HG03520 (cell line): ENCODE measurements around the gene SHLD3.
"Not testable (repeated sequence)": the region's sequence is repeated elsewhere in the genome, so short reads cannot be mapped to it uniquely, and the experiment has no call there.

Experiments used
- ATAC-seq: cut with Tn5 transposase; IDR thresholded peaks from one replicate; pipeline ENCODE4 v1.9.1; 2021; ENCODE audit warnings: mild to moderate bottlenecking, moderate library complexity; ENCODE audit not compliant: unreplicated experiment

Gene SHLD3

GRCh38 chr5:65624571-65625555 lies at the start of gene SHLD3, which contains the start of gene TRAPPC13:
TSS of gene SHLD3 (plus strand) at chr5:65625027. CDS start at chr5:65629588, 4,561 bp downstream.
TSS of gene TRAPPC13 (plus strand) at chr5:65625027. CDS start at chr5:65625061, 34 bp downstream.
- peak; percentile 69 for ATAC-seq

DNA sequence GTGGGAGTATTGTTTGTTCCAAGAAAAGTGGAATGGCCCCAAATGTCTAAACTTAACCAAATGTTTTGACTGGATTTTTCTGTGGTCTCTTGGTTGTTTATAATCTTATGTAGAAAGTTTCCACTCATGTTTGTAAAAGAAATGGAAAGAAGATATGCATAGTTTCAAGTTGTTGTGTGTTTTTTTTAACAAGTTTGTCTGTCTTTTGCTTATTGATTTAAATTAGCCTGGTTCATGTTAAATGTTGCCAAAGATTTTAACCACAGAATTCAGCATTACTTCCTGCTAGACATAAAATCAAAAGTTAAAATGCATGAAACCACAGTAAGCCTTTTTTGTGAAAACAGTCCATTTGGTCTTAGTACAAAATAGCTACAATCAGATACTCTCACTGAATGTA lies 47.7 kb upstream of the SHLD3 start:
- no peak for ATAC-seq

DNA sequence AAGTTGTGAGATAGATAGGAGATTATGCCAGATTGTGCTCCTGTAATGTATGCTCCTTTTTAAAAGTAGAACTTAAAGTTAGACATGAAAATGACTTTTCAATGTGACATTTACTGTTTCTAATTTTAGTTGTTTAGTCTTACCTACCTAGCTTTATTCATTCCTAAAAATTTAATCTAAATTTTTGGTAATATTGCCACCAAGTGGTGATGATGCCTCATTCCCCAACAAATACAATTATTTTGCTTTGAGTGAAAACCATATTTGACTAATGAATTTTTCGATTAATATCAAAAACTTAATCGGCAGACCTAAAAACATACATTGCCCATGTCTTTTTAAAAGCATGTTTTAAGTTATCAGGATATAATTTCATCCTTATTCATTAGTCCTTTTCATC lies 36.1 kb upstream of the SHLD3 start:
- ATAC-seq: no peak

DNA sequence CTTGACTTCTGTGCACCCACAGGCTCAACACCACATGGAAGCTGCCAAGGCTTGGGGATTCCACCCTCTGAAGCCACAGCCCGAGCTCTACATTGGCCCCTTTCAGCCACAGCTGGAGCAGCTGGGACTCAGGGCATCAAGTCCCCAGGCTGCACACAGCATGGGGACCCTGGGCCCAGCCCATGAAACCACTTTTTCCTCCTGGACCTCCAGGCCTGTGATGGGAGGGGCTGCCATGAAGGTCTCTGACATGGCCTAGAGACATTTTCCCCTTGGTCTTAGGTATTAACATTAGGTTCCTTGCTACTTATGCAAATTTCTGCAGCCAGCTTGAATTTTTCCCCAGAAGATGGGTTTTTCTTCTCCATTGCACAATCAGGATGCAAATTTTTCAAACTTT lies 23.1 kb upstream of the SHLD3 start:
- not testable (repeated sequence) for ATAC-seq

DNA sequence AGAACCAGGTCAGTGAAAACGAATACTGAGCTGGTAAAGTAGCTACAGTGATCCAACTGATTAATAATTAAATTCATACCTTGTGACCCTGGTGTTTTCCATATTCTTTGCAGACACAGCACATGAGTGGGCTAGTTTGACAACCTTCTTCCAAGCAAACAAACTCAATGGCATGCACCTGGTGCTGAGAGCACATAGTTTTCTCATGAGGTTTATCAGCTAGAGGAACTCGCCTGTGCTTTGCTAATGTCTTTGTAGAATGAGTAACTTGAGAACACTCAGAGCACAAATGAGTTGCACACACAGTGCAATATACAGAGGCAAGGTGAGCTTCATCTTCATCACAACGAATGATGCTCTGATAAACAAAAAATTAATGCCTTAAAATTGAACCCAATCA lies 13.3 kb upstream of the SHLD3 start:
- no peak for ATAC-seq

GRCh38 chr5:65612298-65612907 lies 12.4 kb upstream of the SHLD3 start:
- no peak for ATAC-seq

- no peak for ATAC-seq
Observed at GRCh38 chr5:65620021-65620420, 4.8 kb upstream of the SHLD3 start.

- not testable (repeated sequence) for ATAC-seq
Observed at GRCh38 chr5:65621961-65622360, 2.9 kb upstream of the SHLD3 start.

GRCh38 chr5:65623482-65623881 lies 1.3 kb upstream of the SHLD3 start:
- no peak for ATAC-seq

DNA sequence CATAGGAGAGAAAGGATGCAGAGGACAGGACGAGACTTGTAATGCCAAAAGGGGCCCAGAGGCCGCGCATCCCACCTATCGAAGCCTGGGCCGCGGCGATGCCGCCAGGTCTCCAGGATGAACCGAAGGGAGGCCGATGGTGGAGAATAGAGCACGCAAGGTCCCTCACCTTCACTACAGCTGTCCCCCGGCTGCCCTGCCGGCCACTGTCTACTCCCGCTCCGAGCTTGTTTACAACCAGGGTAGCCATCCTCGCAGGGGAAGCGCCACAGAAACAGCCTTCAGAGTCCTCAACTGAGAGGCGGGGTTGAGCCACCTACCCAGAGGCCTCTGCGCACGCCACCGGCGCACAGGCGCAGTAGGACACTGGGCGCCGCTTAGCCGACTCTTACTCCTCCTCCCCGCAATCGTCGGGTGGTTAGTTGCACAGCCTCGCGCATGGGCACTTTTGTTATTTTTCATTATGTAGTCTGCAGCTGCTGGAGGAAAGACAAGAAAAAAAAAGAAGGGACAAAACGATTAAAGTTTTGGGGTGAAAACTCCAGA lies 729 bp upstream of the SHLD3 start, which contains the start of gene TRIM23:
TSS of gene TRIM23 (minus strand) at position 309 of the 546 bp plus-strand sequence. CDS start at position 250, 59 bp downstream.
- ATAC-seq: peak; percentile 92

GRCh38 chr5:65625743-65626142 lies 916 bp downstream of the SHLD3 start:
- no peak for ATAC-seq

DNA sequence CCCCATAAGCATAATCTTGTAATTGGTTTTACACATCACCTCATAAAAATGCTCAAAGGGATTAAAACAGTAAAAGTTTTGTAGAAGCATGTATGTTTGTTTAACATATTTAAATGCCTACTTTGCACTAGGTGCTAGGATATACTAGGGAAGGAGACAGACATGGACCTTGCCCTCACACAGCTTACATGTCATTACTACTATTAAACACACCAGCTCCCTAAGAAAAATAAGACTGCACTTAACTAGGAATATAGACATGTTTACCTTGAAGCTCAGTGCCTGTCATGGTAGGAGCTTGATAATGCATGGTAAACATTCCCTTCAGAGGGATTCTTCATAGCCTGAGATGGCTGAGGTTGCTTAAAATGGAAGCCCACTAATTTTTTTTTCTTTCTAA lies 6.2 kb downstream of the SHLD3 start:
- ATAC-seq: no peak

GRCh38 chr5:65640240-65640639 lies 15.4 kb downstream of the SHLD3 start:
- ATAC-seq: no peak

DNA sequence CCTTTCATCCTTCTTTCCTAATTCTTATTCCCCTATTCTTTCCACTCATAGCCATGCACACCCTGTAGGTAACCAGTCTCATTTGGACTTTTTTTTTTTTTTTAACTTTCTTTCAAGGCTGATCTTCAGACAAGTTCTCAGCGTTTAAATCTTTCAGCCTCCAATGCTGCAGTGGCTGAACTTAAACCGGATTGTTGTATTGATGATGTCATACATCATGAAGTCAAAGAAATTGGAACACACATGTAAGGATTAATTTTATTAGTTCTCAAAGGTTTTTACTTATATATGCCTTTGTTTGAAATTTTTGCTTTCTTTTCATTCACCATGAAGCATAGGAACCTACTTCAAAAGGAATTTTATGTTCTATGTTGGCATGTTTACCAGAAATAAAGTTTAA lies 22.1 kb downstream of the SHLD3 start:
- ATAC-seq: no peak

- no peak for ATAC-seq
Observed at GRCh38 chr5:65647941-65648340, 23.1 kb downstream of the SHLD3 start.

- ATAC-seq: no peak
Observed at GRCh38 chr5:65651144-65651543, 26.3 kb downstream of the SHLD3 start.

DNA sequence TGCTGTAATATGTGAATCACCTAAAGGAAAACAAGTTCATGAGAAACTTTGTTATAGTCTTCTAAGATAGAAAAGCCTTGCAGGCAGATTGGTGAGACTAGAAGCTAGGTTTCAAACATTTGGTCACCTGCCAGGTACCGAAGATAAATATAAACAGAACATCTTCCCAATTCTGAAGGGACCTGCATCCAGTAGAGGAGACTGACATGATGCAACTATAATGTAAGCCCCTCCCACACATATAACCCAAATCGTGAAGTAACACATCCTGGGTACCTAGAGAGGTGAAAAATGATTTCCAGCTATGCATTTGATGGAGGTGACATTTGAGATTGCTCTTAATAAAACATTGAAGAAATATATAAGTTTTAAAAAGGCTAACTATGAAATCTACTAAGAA lies 29.9 kb downstream of the SHLD3 start:
- ATAC-seq: no peak

DNA sequence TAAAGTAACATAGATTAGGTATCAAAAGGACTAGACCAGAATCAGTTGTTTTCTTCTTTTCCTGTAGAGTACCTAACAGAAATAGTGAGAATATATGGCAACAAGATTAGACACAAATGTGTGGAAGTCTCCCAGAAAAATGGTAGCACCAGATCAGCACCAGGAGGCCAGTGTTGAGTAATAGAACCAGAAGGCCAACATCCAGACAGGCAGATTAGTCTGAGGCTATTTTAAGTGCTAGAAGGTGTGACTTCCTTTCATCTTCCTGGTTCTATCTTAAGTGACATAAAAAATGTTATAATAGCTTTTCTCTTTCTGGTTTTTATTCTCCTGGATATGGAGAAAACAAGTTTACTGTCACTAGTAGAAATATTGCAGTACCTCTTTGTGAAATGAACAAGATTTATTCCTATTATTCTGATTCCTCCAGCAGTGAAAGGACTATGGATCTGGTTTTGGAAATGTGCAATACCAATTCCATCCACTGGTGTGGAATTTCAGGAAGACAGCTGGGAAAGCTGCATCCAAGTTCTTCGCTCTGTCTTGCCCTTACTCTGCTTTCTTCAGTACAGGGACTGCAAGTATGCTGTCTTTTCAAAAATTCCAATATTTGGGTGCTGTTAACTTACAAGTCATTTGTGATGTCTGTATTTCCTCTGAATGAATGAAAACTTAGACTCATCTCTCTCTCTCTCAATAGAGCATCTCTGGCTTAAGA lies 39.1 kb downstream of the SHLD3 start:
- no peak for ATAC-seq

DNA sequence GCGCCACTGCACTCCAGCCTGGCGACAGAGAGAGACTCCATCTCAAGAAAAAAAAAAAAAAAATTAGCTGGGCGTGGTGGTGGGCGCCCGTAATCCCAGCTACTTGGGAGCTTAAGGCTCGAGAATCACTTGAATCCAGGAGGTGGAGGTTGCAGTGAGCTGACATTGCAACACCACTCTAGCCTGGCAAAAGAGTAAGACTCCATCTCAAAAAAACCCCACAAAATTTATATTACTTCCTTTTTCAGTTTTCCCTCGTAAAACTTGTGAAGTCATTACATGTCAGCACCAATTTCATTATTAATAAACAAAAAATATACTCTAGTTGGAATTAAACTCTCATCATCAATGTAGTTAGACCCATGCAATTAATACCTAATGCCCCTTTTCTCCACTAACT lies 43.9 kb downstream of the SHLD3 start:
- ATAC-seq: no peak

DNA sequence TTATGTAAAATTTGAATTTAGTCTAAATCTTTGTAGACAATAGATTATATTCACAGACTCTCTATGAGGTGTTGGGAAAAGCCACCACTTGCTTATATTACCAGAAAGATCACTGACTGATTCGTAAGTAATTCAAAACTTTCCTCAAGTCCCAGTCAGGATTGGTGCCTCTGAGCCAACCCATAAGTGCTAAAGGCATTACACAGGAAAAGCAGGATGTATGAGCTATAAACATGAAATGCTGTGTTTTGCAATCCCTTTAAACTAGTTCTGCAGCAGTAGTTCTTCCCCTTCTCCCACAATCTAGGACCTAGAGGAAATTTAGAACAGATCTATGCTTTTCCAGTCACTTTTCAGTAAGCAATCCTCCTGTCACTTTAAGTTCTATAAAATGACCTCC lies 48.0 kb downstream of the SHLD3 start:
- ATAC-seq: no peak

DNA sequence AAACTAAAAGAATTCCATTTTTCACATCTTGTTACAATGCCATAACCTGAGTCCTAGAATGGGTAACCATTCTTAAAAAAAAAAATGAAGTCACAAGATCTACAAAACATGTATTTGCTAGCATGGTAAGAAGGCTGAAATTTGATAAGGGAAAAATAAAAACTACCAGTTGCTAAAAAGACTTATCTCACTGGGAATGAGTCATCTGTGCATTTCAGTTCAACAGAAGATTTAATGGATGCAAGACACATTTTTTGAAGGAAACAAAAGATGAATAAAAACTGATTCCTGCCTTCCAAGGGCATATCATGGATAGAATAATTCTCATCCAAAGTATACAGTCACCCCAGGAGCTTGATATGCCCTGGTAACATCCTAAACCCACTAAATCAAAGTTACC lies 49.9 kb downstream of the SHLD3 start:
- no peak for ATAC-seq
